Measurements from ENCODE around the gene PNKD.

DNA sequence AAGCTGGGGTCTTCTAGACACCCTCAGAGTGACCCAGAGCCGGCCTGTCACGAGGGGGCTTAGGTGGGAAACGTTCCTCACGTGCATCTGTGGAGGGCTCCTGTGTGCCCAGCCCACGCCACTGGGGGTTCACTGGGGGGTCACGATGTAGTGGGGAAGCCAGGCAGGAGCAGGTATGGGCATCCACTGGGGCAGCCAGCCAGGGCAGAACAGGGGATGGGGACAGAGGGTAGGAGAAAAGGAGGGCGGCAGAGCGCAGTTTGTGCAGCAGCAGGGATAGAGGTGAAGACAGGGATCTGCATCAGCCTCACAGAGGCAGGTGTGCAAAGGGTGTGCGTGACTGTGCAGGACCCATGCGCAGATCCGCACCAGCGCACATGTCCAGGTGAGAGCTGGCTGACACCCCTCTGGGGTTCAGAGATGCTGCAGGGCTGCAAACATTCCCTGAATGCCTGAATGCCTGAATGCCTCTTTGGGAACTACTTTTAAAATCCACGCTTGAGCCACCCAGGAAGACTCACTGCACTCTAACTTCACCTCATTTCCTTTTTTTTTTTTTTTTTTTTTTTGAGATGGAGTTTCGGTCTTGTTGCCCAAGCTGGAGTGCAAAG lies 10.0 kb downstream of the PNKD start:
- TF ChIP-seq, protein P1, sequence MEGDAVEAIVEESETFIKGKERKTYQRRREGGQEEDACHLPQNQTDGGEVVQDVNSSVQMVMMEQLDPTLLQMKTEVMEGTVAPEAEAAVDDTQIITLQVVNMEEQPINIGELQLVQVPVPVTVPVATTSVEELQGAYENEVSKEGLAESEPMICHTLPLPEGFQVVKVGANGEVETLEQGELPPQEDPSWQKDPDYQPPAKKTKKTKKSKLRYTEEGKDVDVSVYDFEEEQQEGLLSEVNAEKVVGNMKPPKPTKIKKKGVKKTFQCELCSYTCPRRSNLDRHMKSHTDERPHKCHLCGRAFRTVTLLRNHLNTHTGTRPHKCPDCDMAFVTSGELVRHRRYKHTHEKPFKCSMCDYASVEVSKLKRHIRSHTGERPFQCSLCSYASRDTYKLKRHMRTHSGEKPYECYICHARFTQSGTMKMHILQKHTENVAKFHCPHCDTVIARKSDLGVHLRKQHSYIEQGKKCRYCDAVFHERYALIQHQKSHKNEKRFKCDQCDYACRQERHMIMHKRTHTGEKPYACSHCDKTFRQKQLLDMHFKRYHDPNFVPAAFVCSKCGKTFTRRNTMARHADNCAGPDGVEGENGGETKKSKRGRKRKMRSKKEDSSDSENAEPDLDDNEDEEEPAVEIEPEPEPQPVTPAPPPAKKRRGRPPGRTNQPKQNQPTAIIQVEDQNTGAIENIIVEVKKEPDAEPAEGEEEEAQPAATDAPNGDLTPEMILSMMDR (IDR thresholded peaks at IDR 0.05; ENCODE audit: poor library complexity) = no peak
- TF ChIP-seq EZH2 (IDR thresholded peaks at IDR 0.05; ENCODE audit: borderline replicate concordance) = no peak
- no peak for TF ChIP-seq EZH2phosphoT487 (IDR thresholded peaks at IDR 0.05; ENCODE audit: low read depth, severe bottlenecking, unreplicated experiment)

Measured in hepatocyte (in vitro differentiated cells).